GM12872 (cell line): ENCODE data around the gene TRIP13.

Experiments used
- TF ChIP-seq, protein P1 (sequence below): IDR thresholded peaks from 3 replicates; pipeline ENCODE4 v1.5.1; 2011; ENCODE audit warnings: low read depth, mild to moderate bottlenecking, low read length, moderate library complexity; ENCODE audit not compliant: insufficient read depth

TRIP13 gene

GRCh38 chr5:915946-916345 lies 23.3 kb downstream of the TRIP13 start:
- TF ChIP-seq, protein P1, sequence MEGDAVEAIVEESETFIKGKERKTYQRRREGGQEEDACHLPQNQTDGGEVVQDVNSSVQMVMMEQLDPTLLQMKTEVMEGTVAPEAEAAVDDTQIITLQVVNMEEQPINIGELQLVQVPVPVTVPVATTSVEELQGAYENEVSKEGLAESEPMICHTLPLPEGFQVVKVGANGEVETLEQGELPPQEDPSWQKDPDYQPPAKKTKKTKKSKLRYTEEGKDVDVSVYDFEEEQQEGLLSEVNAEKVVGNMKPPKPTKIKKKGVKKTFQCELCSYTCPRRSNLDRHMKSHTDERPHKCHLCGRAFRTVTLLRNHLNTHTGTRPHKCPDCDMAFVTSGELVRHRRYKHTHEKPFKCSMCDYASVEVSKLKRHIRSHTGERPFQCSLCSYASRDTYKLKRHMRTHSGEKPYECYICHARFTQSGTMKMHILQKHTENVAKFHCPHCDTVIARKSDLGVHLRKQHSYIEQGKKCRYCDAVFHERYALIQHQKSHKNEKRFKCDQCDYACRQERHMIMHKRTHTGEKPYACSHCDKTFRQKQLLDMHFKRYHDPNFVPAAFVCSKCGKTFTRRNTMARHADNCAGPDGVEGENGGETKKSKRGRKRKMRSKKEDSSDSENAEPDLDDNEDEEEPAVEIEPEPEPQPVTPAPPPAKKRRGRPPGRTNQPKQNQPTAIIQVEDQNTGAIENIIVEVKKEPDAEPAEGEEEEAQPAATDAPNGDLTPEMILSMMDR, result no peak

GRCh38 chr5:916441-917293 lies 24.0 kb downstream of the TRIP13 start:
- TF ChIP-seq, protein P1, result no peak

DNA sequence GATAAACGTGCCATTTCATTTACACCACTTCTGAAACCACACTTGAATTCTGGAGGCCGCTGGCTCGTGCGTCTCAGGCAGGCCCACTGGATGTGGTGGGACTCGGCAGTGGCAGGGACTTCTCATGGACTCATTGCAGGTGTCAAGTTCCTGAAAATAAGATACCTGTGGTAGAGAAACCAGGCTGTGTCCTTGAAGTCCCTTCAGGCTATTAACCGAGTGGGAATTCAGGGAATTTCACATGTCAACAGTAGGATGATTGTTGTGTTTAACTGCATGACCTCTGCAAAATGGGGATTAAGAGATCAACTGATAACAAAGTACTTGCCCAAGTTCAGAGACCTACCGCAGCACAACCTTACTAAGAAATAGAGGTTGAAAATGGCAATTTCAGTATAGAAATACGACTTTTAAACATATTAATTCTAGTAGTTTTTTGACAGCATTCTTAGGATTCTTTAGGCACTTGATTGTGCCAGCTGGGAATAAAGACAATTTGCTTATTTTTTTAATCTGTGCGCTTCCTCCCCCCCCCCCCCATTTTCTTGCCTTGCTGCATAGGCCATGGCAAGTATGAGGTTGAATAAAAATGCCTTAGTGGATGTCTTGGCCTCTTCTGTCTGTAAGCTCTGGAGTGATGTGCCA lies 26.8 kb downstream of the TRIP13 start:
- TF ChIP-seq, protein P1, result no peak

DNA sequence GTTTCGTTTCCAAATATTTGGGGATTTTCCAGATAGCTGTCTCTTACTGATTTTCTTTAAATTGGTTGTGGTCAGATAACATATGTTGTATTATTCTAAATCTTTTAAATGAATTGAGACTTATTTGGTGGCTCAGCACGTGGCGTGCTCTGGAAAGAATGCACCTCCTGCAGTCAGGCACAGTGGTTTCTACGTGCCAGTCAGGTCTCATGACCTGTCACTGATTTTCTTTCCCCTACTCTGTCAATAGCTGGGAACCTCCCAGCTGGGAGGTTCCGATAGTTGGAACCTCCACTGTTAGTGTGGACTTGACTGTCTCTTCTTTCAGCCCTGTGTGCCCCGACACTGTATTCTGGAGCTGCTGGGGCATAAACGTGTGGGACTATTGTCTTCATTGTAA lies 27.6 kb downstream of the TRIP13 start:
- TF ChIP-seq, protein P1, result no peak

DNA sequence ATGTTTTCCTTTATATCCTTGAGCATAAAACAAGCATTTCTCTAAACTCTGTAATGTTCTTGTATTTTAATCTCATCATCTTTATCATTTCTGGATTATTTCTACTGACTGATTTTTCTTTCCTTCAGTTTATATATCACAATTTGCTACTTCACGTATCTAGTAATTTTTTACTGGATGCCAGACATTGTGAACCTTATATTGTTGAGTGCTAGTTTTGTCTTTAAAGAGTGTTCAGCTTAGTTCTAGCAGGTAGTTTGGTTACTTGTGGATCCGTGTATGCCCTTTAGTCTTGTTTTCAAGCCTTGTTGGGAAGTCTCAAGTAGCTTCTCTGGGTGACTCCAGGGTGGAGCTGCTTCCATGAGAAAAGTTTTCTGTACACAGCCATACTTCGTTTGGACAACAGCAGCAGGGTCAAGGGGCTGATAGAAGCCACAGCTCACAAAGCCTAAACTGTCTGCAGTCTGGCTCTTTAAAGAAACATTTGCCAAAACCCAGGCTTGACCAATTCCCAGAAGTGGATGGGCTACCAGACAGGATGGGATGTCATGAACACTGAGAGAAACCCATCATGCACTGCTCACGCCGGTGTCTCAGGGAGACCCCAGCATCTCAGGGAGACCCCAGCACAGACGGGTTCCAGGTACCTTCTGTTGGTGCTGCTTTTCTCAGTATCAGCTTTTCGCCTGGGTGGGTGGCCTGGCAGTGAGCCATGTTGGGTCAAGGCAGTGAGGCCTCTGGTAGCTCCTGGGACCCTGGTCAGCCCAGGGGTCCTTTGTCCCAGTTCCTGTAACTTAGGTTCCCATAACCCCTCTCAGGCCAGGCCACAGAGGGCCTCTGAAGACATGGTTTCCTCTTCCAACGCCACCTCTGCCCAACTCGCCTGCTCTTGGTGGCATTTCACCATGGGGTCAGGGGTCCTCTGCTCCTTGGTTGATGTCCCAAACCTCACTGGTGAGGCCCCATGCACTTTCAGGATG lies 29.1 kb downstream of the TRIP13 start:
- TF ChIP-seq, protein P1, result no peak

DNA sequence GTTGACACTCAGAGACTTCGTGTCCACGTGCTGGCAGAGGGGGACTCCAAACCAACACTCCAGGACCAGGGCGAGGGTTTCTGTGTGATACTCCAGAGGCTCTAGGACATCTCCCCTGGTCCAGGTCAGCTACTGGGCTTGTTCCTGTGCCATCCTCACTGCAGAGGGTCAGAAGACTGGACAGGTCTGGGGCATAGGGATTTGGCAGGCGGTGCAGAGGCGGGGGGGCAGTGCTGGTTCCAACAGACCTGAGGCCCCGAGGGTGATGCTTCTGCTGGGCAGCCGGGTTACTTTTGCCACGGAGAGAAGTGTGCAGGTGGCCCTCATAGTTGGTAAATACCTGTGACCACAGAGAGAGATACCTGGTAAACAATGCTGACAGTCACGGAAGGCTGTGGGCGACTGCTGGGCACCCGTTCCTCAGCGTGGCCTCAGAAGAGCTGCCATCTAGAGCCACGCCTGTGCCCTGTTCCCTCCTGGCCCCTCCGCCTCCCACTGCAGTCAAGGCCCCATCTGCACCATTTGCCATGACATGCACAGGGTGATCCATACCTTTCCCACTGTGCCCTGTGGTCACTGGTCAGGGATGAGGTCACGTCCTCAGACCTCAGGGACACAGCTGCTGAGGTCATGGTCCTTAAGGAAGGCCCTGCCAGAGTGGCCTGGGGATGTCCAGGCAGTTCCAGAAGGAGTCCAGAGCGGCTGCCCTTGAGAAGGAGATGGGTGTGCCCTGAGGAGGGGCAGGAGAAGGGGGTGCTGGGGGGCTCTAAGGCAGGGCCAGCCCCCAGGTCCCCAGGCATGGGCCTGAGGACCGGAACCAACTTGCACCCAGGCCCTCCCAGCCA lies 30.0 kb downstream of the TRIP13 start:
- TF ChIP-seq, protein P1, result no peak
